NCI-H1436 (cell line): Measurements from ENCODE around the gene SYT7.

Source experiments
- DNase-seq: peaks from one replicate; lab custom pipeline; 2025; lab: John Stamatoyannopoulos, UW

Gene SYT7

DNA sequence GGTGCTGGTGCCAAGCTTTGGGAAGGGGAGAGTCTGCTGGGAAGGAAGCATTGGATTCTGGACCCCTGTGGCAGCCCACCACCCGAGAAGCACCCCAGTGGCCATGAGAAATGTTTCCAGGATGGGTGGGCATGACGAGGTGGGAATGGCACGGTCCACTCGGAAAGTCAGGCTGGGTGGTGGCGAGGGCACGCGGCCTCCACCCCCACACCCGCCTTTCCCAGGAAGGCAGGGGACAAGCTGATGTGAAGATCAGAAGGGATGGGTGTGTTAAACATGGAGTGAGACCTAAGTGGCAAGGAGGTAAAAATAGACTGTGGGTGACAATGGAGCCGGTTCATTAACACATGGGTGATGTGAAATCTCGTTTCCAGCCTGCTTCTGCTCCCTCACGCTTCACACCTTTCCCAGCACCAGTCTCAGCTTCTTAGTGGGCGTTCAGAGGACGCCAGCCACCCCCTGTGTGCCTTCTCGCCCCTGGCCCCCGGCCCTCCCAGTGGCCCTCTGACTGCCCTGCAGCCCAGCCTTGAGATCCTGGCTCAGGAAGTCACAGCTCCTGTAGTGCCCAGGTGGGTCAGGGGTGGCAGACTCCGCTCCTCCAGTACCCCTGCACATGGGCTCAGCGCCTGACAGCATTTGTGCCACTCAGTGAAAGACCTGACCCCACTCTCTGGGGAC, 44.7 kb downstream of the SYT7 start:
- no peak for DNase-seq

DNA sequence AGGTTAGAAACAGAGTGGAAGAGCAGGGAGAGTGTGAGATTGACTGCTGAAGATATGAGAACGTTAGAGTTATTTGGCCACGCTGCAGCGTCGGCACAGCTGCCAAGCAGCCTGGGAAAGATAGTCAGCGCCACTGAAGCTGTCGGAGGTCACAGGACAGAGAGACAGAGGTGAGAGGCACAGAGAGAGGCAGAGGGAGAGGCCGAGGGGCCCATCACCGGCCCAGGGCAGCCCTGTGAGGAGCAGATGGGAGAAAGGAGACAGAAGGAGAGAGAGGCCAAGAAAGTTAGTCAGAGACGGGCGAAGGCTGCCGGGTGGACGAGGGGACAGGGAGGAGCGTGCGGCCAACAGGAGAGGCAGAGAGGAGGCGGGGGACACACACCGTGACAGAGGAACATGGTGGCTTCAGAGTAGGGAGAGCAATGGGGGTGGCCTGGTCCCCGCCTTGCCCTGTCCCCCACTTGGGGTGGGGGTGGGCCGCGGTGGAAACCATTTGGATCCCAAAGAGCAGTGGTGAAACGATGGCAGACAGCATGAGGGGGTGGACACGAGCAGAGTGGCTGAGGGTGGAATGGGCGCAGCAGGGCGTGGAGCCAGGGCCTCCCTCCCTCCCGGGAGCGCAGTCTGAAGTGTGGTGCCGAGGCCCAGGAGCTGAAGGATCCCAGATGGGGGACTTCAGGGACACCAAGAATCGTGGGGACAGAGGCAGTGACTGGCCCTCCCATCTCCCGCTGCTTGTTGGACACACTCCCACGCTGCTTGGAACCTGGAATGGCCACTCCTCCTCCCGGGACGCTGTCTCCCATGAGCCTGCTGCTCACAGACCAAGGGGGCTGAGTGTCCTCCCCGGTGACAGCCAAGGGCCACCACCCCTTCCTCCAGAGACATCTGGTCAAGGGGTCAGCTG, 45.7 kb downstream of the SYT7 start:
- DNase-seq: no peak

DNA sequence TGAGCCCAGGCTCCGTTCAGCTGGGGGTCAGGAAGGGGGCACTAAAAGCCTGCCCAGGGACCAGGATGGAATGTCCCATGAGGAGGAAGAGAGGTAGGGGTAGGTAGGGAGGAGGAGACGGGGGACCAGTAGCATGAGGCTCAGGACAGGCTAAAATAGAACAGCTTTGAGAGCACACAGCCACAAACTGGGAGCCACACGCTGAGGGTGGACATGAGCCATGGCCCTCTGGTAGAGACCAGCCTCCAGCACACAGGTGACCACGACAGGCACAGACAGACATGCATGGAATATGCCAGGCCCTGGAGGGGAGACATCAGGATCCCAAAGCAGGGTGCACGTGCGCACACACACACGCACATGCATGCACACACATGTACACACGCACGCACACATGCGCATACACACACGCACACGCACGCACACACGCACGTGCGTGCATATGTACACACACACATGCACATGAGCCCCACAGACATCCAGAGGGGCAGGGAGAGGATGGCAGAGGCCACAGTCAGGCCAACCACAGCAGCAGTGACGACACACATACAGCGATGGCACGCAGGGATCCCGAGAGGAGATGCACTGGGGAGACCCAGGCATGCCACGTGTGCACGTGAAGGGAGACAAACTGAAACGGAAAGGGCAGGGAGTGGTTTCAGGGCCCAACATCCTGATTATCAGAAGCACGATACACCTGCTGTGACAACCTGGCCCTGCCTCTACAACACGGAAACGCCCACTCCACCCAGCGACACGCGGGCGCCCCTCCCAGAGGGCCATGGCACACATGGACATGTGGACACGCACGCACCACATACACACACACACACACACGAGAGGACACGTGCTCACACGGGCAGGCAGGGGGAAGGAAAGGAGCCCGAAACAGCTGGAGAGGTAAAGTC, 46.6 kb downstream of the SYT7 start:
- DNase-seq: no peak

DNA sequence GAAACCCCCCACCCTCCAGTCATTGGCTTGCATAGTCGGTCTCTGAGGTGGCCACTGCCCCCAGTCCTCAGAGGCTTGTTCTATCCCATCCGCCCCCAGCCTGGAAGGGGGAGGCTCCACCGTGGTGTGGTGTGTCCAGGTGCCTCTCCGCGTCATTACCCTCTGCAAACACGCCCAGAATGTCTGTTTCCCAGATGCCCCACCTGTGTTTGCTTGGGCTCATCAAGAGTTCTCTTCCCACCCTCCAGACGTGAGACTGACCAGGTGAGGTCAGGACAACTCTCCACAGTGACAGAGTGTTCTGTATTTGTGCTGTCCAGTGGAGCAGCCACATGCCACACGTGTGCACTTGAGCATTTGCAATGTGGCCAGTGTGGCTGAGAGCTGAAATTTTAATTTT, 47.5 kb downstream of the SYT7 start:
- DNase-seq: no peak

DNA sequence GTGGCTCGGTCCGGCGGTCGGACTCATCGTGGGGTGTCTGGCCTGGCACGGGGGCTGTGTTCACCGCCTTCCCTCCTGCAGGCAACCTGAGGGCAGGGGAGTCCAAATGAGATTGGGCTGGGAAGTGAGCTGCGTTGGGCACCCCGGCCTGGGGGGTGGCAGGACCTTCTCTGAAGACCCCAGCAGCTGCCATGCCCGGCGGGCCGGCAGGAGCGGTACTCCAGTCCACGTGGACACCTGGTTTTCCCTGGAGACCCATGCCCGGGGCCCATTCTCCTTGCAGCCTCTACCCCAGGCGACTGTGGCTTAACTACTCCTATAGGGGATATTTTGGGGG, 47.9 kb downstream of the SYT7 start:
- DNase-seq: no peak

DNA sequence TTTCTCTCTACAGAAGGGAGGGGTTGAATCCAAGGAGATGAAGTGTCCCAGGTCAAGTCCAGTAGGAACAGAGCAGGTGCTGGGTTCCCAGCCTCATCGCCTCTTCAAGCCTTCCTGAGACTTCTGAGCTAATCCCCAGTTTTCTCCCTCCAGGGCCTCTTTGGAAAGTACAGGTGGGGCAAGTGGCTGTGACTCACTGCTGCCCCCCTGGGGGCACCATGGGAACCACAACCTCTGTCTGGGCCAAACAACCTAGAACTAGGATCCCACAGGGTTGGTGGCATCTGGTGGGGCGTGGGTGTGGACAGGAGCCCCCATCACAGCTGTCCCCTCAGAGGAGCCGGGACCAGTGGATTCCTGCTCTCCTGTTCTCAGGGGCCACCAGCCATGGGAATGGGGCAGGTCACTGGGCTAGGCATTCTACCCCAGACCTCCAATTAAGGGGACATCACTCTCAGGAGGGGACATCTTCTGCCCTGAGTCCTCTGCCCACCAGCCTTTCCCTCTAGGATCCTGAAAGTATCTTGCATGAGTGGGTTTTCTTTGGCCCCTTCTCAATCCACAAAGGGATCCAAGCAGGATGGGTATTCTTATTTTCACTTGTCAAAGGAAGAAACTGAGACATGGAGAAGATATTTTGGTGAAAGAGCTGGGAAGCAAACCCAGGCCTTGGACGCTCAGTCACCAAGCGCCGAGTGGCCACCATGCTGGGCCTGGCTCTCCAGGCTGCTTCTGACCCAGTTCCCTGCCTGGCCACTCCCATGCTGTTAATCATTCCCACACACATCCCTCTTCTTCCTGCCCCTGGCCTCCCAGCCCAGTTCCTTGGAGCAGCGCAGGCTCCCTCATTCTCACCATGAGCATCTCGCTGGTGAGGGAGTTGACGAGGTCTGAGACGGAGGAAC, 48.5 kb downstream of the SYT7 start:
- DNase-seq: peak; percentile 23

DNA sequence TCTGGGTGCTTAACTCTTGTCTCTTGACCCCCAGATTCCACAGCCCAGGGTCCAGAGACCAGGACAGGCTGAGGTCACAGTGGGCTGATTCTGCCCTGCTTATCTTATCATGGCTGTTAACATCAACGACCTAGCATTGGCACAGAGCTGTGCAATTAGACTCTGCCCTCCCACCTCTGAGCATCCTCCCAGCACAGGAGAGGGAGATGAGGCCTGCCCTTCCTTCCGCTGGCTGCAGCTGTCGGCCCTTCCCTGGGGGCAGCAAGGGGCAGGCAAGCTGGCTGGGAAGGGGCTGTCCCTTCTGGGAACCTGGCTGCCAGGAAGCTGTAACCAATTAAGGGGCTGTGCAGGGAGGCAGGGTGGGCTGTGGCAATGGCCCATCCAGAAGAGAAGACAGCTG, 49.8 kb downstream of the SYT7 start:
- DNase-seq: no peak

DNA sequence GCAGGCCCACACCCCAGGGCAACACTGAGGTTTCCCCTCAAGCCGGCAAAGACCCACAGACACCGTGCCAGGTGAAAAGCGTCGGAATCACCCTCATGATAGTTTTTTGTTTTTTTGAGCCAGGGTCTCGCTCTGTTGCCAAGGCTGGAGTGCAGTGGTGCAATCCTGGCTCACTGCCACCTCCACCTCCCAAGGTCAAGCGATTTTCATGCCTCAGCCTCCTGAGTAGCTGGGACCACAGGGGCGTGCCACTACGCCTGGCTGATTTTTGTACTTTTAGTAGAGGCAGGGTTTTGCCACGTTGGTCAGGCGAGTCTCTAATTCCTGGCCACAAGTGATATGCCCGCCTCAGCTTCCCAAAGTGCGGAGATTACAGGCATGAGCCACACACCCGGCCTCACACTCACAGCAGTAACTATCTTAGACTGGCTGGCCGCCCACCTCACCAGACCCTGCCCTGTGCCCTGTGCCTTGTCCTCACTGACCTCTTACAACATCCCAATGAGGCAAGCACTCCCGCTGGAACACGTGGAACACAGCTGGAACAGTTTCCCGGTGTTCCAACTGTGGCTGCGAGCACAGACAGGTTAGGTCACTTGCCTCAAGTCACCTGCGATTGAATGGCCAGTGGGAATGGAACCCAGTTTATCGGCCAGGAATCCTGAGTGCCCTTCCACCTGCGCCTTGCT, 51.2 kb downstream of the SYT7 start:
- no peak for DNase-seq

DNA sequence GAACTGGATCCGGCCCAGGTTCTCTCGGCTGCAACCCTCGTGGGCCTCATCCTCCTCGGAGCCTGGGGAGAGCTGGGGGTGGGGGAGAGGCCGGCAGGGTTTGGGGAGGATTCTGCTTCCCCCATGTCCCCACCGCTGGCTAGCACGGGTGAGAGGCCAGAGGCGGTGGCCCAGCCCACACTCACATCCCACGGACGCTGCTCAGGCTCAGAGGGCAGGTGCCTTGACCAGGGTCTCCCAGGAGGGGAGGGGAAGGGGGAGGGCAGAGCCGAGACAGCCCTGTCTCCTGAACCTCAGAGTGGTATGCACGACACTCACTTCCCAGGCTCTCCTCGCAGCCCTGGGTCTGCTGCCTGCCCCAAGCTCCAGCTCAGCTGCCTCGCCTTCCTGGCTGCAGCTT, 52.8 kb downstream of the SYT7 start:
- no peak for DNase-seq

DNA sequence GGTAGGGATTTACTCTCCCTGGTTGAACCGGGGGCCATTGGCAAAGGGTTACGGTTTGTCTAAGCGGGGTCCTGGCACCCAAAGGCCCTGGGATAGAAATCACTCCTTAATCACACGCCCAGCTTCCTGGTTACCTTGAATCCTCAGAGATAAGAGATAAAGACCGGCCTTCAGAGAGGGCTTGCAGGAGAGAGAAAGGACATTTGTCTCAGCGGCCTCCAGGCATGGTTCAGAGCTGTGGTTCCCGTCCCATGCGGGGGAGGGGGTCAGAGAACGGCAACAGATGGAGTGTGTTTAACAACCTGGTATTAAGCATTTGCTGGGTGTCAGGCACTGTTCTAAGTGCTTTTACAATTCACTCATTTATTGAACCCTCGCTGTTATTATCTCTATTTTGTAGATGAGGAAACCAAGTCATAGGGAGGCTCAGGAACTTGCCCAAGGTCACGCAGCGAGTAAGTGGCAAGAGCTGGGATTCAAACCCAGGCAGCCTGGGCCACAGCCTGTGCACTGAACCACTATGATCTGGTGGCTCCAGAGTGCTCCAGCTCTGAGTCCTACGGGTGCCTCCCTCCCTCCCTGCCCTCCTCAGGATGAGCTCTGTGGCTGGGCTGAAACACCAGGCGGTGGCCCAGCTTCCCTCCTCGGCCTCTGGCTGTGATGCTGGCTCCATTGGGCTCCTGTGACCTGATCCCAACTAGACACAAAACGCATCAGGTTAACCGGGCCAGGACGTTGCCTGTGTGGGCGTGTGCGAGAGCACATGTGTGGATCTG, 53.7 kb downstream of the SYT7 start:
- no peak for DNase-seq

DNA sequence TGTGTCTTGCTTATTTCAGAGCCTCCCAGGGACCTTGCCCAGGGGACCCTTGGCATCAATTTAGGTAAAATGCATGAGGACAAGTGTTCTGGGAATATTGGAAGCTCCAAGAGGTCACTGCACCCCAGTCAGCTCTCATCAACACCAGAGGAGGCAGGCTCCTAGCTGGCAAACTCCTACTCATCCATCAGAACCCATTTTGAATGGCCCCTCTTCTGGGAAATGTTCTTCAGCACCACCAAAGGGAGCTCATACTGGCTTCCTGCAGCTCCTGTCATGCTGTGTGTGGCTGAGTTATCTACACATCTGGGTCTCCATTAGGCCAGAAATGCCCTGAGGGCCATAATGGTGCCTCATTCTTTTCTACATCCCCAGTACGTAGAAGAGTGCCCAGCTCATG, 54.6 kb downstream of the SYT7 start:
- no peak for DNase-seq

DNA sequence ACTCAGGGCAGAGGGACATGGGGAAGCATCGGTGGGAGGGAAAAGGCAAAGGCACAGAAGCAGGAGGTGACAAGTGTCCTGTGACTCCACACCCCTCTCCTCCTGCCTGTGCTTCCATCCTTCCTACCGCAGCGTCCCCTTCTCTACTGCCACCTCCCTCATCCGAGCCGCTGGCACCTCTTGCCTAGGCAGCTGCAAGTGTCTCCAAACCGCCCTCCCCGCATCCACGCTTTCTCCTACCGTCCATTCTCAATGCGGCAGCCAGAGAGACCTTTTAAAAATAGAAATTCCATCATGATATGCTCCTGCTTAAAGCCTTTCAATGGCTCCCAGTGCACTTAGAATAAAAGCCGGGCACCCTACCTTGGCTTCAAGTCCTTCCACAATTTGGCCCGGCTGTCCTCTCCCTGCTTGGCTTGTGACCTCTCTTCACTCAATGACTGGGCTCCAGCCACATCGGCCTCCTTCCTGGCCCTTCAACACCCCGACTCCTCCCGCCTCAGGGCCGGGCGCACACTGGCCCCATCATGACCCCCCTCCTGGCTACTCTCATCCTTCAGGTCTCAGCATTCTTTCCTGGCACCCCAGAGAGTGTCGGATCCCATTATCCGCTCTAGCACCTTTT, 55.8 kb downstream of the SYT7 start:
- no peak for DNase-seq

DNA sequence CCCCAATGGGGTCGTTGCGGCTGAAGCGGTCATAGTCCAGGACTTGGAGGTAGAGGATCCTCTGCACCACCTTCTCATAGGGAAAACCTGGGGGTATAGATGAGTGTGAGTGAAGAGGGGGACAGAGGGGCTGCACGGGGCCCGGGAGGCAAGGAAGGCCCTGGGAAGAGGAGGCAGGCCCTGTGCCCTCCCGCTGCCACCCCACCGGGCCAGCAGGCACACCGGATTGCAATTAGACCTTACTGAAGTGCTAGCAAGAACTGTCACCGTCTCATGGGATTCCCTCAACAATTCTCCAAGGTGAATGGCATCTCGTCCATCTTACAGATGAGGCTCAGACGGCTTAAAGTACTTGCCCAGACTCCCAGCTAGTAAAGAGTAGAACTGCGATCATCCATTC, 56.4 kb downstream of the SYT7 start:
- DNase-seq: no peak

DNA sequence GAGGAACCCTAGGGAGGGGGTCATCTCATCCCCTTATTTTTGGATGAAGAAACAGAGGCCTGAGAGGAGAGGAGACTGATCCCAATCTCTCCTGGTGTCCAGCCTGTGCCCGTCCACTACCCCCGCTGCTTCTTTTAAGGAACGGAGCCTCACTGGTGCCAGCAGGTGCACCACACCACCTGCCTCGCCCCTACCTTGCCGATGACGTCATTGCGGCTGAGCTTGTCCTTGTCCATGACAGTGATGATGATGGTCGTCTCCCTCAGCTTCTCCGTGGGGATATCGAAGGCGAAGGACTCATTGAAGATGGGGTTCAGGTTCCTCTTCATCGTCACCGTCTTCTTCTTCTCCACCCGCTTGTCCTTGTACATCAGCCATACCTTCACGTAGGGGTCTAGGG, 58.0 kb downstream of the SYT7 start:
- no peak for DNase-seq

DNA sequence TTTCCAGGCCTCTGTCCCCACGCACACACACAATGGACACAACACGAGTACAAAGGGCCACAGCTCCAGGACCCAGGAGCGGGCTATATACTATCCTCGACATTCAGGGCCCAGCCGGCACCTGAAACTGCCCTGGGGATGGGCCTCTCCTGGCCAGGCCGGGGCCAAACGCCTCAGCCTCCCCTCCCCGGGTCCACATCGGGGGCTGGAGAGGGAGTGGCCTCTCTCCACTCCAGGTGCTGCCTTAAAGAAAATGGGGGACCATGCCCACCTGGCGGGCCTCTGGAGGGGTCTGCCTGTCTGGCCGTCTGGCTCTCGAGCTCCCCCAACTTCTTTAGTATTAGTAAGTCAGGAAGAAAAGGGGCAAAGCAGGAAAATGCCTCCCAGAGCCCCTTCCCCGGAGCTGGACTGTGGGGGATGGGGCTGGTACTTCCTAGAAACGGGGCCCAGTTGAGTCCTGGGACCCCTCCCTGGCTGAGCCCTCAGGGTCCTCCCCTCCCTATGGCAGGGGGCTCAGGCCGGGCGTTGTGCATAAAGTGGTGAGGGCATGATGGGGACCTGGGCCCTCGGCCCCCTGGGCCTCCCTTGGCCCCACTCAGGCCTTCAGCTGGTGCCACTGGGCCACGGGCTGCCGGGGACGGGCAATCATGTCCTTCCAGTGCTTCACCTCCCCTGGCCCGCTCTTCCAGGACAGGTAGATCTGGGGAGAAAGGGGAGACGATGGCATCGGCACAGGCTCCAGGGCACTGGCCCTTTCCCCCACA, 62.7 kb downstream of the SYT7 start:
- DNase-seq: no peak

DNA sequence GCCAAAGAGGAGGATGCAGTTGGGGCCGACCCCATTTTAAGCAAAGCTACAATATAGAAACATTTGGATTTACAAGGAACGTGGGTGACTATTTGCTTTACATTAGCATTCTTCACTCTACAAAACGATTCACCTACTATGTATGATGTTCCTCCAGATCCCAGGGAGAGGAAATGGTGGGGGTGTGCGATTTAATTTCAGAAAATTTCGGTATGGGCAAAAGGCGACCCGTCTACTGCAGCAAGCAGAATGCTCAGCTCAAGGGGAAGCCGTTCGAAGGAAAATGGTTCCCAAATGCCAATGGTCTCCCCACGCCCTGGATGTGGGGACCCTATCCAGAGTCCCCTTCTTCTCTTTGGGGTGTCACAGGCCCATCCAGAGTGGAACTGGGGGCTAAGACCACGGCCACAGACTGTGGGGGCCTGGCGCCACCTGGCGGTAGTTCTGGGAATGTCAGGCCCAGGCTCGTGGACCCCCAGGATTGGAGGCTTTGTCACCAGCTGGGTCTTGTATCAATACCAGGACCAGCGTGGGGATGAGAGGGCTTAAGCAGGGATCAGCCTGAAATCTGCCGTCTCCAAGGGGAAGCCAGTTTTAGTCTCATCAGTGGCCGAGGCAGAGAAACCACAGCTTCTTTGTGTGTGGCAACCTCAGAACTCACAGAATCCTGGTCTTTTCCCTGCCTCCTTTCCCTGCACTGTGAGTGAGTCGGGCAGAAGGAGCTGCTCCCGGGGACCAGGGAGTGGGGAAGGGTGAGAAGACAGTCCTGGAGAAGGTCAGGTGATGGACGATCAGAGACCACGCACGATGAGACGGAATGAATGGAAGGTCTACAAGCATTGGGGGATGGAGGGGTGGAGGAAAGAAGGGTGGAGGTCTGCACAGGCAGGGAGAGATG, 64.0 kb downstream of the SYT7 start:
- DNase-seq: peak; percentile 30

DNA sequence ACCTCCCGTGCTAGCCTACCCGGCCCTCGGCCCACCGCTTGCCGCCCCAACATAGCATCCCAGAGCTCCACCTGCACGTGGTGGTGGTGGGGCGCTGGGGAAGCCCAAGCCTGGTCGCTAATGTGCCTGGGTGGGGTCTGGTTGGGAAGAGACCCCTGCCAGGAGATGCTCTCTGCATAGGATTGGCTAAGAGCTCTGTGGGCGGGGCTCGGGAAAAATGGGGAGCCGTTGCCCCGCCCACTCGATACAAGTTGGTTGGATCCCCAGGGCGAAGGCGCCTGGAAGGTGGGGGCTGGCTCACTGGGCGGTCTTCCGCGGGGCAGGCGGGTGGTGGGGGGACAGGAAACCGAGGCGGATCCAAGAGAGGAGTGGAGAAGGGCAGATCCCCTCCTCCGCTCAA, 64.7 kb downstream of the SYT7 start:
- DNase-seq: no peak

DNA sequence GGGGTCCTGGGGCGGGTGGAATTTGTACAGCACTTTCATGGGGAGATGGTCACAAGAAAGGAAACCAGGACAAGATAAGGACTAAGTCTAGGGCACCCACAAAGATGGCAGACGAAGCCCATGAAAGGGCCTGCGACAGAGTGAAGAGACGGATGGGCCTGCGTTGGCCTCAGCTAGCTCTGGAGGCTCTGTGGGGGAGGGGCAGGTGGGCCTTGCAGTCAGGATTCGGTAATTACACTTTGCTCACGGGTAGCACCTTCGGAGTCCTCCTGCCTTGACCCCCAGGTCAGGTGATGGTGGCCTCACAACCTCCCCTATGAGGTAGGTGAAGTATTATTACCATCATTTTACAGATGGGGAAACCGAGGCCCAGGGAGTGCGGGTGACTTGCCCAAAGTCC, 65.2 kb downstream of the SYT7 start:
- no peak for DNase-seq
